C4-2B (cell line): ENCODE data around the gene SLC10A6.

ENCODE experiments used
- ZFX ChIP-seq: fragments of 450-650 bp; IDR thresholded peaks from 2 replicates; pipeline ENCODE4 v1.6.1; 2017
- TF ChIP-seq, protein P1 (sequence below): fragments of 450-650 bp; conservative IDR thresholded peaks from 2 replicates; pipeline ENCODE4 v1.5.1; 2017; ENCODE audit warnings: mild to moderate bottlenecking

DNA sequence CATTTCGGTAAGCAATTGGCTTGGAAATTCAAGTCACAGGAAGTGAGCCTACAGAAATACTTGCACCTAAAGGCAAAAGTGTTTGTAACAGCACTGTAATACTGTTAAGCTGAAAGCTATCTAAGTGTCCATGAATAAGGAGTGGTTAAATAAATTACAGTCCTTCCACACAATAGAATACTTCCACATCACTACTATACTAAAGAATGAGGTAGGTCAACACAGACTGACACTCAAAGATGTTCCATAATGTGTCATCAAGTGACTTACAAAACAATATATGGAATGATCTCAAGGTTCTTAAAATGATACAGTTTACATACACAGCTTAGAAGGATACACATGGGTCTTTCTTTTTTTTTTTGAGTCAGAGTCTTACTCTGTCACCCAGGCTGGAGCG is 27.0 kb downstream of the SLC10A6 start:
- TF ChIP-seq, protein P1, sequence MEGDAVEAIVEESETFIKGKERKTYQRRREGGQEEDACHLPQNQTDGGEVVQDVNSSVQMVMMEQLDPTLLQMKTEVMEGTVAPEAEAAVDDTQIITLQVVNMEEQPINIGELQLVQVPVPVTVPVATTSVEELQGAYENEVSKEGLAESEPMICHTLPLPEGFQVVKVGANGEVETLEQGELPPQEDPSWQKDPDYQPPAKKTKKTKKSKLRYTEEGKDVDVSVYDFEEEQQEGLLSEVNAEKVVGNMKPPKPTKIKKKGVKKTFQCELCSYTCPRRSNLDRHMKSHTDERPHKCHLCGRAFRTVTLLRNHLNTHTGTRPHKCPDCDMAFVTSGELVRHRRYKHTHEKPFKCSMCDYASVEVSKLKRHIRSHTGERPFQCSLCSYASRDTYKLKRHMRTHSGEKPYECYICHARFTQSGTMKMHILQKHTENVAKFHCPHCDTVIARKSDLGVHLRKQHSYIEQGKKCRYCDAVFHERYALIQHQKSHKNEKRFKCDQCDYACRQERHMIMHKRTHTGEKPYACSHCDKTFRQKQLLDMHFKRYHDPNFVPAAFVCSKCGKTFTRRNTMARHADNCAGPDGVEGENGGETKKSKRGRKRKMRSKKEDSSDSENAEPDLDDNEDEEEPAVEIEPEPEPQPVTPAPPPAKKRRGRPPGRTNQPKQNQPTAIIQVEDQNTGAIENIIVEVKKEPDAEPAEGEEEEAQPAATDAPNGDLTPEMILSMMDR: no peak
- no peak for TF ChIP-seq ZFX
